ENCODE results near the gene COL27A1. TPM values are rescaled to one million over a fixed set of nuclear protein-coding genes. Genes with fewer than 3 reads are reported as not detected.

COL27A1 gene
- total RNA-seq, 1 donor from 2014 or later, result 3.9 TPM

DNA sequence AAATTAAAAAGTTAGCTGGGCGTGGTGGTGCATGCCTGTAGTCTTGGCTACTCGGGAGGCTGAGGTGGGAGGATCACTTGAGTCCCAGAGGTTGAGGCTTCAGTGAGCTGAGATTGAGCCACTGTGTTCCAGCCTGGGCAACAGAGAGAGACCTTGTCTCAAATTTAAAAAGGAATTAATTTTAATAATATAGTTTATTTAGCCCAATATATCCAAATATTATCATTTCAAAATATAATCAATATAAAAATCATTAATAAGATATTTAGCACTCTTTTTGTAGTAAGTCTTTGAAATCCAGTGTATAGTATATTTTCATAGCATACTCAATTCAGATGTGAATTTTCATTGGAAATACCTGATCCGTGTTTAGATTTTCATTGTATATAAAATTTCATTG lies 124.4 kb downstream of the COL27A1 start:
- H3K4me1 Mint-ChIP-seq (ENCODE audit: low read depth, unreplicated experiment), result peaks cover 9% of the 10 kb centered on the region
- TF ChIP-seq, protein P1, sequence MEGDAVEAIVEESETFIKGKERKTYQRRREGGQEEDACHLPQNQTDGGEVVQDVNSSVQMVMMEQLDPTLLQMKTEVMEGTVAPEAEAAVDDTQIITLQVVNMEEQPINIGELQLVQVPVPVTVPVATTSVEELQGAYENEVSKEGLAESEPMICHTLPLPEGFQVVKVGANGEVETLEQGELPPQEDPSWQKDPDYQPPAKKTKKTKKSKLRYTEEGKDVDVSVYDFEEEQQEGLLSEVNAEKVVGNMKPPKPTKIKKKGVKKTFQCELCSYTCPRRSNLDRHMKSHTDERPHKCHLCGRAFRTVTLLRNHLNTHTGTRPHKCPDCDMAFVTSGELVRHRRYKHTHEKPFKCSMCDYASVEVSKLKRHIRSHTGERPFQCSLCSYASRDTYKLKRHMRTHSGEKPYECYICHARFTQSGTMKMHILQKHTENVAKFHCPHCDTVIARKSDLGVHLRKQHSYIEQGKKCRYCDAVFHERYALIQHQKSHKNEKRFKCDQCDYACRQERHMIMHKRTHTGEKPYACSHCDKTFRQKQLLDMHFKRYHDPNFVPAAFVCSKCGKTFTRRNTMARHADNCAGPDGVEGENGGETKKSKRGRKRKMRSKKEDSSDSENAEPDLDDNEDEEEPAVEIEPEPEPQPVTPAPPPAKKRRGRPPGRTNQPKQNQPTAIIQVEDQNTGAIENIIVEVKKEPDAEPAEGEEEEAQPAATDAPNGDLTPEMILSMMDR (IDR thresholded peaks at IDR 0.05; ENCODE audit: partially characterized antibody, unreplicated experiment), result no peak
- H3K9me3 Mint-ChIP-seq (ENCODE audit: unreplicated experiment), result peaks cover 1% of the 10 kb centered on the region
- no peaks in the 10 kb centered on the region for H3K36me3 Mint-ChIP-seq (ENCODE audit: unreplicated experiment)
- DNase-seq, result no peak
- no peak overlapping the region for H3K27ac Mint-ChIP-seq (ENCODE audit: unreplicated experiment)
- no peak overlapping the region for H3K4me3 Mint-ChIP-seq (ENCODE audit: unreplicated experiment)
- peaks cover 4% of the 10 kb centered on the region for H3K27me3 Mint-ChIP-seq (ENCODE audit: unreplicated experiment)

DNA sequence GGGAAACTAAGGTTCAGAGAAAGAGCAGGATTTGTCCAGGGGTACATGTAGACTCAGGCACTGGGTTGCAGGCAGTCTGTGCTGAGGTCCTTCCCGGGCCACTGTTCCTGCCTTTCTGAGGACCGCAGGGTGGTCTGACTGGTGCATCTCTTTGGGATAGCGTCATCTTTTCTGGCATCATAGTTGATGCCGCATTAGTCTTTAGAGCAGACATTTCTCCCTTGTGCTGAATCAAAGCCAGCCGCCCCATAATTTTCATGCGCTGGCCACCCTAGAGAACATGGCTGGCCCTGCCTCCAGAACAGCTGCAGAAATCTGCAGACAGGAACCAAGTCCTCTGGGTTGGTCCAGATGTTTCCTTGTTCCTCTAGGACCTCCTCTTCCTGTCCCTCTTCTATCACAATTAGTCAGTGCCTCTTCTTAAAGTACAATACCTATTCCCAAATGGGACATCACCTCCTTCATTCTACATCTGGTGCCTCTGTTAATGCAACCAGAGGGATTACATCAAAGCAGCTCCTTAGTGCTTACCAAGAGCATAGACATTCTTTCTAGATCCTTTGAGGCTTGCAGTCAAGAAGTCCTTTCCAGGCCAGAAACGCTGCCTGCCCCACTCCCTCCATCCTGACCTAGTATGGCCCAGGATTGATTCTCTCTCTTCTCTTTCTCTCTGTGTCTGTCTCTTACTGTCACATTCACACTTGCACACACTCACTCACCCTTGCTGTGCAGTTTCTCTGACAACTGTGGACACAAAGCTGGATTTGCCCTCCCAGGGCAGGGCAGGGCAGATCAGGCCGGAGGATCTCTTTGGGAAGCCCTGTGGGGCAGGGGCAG lies 125.5 kb downstream of the COL27A1 start:
- no peak for DNase-seq
- H3K36me3 Mint-ChIP-seq (ENCODE audit: unreplicated experiment), result no peaks in the 10 kb centered on the region
- TF ChIP-seq, protein P1 (IDR thresholded peaks at IDR 0.05; ENCODE audit: partially characterized antibody, unreplicated experiment), result no peak
- peaks cover 10% of the 10 kb centered on the region for H3K4me1 Mint-ChIP-seq (ENCODE audit: low read depth, unreplicated experiment)
- H3K27me3 Mint-ChIP-seq (ENCODE audit: unreplicated experiment), result peaks cover 4% of the 10 kb centered on the region
- H3K27ac Mint-ChIP-seq (ENCODE audit: unreplicated experiment), result no peak overlapping the region
- peaks cover 3% of the 10 kb centered on the region for H3K9me3 Mint-ChIP-seq (ENCODE audit: unreplicated experiment)
- H3K4me3 Mint-ChIP-seq (ENCODE audit: unreplicated experiment), result peak overlapping the region; percentile 20

DNA sequence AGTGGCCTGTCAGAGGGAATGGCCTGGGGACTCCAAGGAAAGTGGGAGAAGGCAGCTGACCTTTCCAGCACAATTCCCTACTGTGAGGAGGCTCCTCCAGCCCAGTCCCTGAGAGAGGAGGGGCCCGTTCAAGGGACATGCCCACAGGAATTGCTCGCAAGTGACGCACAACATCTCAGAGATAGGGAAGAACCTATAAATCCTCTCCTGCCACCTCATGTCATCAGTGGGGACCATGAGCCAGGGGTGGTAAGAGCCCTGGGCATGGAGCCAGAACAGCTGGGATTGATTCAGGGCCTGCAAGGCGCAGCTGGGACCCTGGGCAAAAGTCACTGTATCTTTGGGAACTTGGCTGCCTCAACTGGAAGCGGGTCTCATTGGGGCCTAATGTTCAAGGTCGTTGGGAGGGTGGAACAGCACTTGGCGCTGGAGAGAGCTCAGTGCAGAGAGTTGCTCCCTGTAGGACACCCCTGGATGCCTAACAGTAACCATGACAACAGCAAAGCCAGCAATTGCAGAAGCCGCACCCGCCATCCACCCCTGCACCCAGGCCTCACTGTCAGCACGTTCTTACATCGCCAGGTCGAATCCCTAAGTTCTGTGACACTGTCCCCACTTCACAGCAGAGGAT lies 126.3 kb downstream of the COL27A1 start:
- Mint-ChIP-seq H3K9me3 (ENCODE audit: unreplicated experiment) (peaks cover 3% of the 10 kb centered on the region), H3K27me3 (ENCODE audit: unreplicated experiment) (peaks cover 4% of the 10 kb centered on the region), H3K4me1 (ENCODE audit: low read depth, unreplicated experiment) (peaks cover 14% of the 10 kb centered on the region), H3K27ac (ENCODE audit: unreplicated experiment) (no peak overlapping the region), H3K36me3 (ENCODE audit: unreplicated experiment) (no peaks in the 10 kb centered on the region), H3K4me3 (ENCODE audit: unreplicated experiment) (no peak overlapping the region)
- DNase-seq, result peak; percentile 6
- TF ChIP-seq, protein P1 (IDR thresholded peaks at IDR 0.05; ENCODE audit: partially characterized antibody, unreplicated experiment), result no peak

DNA sequence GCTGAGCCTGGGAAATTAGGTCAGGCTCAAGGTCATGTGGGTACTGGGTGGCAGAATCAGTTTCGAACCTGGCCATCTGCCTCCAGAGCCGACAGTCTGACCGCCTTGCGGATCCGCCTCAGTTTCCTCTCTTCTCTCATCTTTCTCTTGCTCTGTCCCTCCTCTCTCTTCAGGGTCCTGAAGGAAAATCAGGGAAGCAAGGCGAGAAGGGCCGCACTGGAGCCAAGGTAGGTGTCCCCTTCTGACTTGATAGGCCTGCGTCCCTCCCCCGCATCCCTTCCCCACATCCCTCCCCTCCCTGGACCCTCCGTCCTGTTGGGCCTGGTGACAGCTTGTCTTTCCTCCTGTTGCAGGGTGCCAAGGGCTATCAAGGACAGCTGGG lies 126.8 kb downstream of the COL27A1 start:
- Mint-ChIP-seq H3K4me3 (ENCODE audit: unreplicated experiment) (no peak overlapping the region), H3K27me3 (ENCODE audit: unreplicated experiment) (peaks cover 1% of the 10 kb centered on the region), H3K4me1 (ENCODE audit: low read depth, unreplicated experiment) (peaks cover 16% of the 10 kb centered on the region), H3K36me3 (ENCODE audit: unreplicated experiment) (no peaks in the 10 kb centered on the region), H3K27ac (ENCODE audit: unreplicated experiment) (no peak overlapping the region), H3K9me3 (ENCODE audit: unreplicated experiment) (peaks cover 3% of the 10 kb centered on the region)
- TF ChIP-seq, protein P1 (IDR thresholded peaks at IDR 0.05; ENCODE audit: partially characterized antibody, unreplicated experiment), result no peak
- DNase-seq, result peak; percentile 10

DNA sequence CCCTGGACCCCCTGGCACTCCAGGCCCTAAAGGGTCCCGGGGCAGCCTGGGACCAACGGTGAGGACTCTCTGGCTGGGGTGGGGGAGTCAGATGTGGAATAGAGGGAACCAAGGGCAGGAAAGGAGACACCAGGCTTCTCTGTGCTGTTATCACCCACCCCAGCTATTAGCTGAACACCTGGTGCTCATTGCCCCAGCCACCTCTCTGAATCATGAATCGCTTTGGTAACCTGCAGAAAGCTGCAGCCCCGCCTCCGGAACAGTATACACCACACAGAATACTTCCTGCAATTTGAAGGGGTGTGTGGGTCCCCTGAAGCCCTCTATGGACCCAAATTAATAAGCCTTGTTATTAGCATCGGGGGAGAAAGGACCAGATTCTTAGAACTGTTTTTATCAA lies 127.2 kb downstream of the COL27A1 start:
- no peaks in the 10 kb centered on the region for H3K36me3 Mint-ChIP-seq (ENCODE audit: unreplicated experiment)
- peaks cover 19% of the 10 kb centered on the region for H3K4me1 Mint-ChIP-seq (ENCODE audit: low read depth, unreplicated experiment)
- no peak overlapping the region for H3K27ac Mint-ChIP-seq (ENCODE audit: unreplicated experiment)
- H3K9me3 Mint-ChIP-seq (ENCODE audit: unreplicated experiment), result peaks cover 3% of the 10 kb centered on the region
- H3K27me3 Mint-ChIP-seq (ENCODE audit: unreplicated experiment), result peaks cover 1% of the 10 kb centered on the region
- TF ChIP-seq, protein P1 (IDR thresholded peaks at IDR 0.05; ENCODE audit: partially characterized antibody, unreplicated experiment), result no peak
- H3K4me3 Mint-ChIP-seq (ENCODE audit: unreplicated experiment), result no peak overlapping the region
- peak; percentile 6 for DNase-seq
